ENCODE data around the gene ADAMTSL1.

Gene ADAMTSL1

GRCh38 chr9:18786196-18786595 lies 312.2 kb downstream of the ADAMTSL1 start:
- TF ChIP-seq, protein P1, sequence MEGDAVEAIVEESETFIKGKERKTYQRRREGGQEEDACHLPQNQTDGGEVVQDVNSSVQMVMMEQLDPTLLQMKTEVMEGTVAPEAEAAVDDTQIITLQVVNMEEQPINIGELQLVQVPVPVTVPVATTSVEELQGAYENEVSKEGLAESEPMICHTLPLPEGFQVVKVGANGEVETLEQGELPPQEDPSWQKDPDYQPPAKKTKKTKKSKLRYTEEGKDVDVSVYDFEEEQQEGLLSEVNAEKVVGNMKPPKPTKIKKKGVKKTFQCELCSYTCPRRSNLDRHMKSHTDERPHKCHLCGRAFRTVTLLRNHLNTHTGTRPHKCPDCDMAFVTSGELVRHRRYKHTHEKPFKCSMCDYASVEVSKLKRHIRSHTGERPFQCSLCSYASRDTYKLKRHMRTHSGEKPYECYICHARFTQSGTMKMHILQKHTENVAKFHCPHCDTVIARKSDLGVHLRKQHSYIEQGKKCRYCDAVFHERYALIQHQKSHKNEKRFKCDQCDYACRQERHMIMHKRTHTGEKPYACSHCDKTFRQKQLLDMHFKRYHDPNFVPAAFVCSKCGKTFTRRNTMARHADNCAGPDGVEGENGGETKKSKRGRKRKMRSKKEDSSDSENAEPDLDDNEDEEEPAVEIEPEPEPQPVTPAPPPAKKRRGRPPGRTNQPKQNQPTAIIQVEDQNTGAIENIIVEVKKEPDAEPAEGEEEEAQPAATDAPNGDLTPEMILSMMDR (conservative IDR thresholded peaks at IDR 0.05; ENCODE audit: control insufficient read depth, insufficient read depth, low read depth, low read length) = no peak
- no peak for DNase-seq (ENCODE audit: low read depth)
- H3K4me3 ChIP-seq (ENCODE audit: control insufficient read depth, low read depth, low read length) = no peak overlapping the region

DNA sequence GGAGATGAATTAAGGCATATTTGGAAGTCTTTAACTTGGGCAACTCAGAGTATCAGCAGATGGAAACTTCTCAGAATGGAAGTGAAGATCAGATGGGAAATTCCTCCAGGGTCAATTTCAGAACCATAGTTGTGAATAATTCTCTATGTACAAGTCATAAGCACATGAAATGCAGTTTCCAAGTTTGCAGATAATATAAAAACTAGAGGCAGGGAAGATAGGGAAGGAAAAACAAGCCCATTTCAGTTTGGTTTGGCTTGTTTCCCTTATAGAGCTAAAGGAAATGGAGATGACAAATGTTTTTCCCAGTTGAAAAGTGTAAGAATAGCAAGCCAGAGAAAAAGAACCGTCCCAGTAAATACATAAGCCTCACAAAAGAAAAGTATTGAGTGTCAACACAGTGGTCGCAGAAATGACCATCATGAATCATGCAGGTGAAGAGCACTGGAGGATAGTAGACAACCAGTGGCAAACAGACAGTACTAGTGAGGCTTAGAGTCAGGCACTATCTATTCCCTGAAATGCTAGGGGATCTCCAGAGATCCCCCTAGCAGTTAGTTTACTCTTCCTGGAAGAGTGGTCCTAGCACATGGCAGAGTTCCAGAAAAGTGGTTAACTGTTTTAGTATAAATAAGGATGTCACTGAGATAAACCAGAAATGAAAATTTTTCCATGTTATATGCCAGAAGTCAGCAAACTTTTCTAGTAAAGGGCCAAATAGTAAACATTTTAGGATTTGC lies 313.1 kb downstream of the ADAMTSL1 start:
- peak; percentile 25 for DNase-seq (ENCODE audit: low read depth)
- H3K4me3 ChIP-seq (ENCODE audit: control insufficient read depth, low read depth, low read length) = no peak overlapping the region
- TF ChIP-seq, protein P1 (conservative IDR thresholded peaks at IDR 0.05; ENCODE audit: control insufficient read depth, insufficient read depth, low read depth, low read length) = no peak

GRCh38 chr9:18788256-18788655 lies 314.3 kb downstream of the ADAMTSL1 start:
- DNase-seq (ENCODE audit: low read depth) = peak; percentile 40
- H3K4me3 ChIP-seq (ENCODE audit: control insufficient read depth, low read depth, low read length) = no peak overlapping the region
- TF ChIP-seq, protein P1 (conservative IDR thresholded peaks at IDR 0.05; ENCODE audit: control insufficient read depth, insufficient read depth, low read depth, low read length) = no peak

GRCh38 chr9:18791074-18791473 lies 317.1 kb downstream of the ADAMTSL1 start:
- DNase-seq (ENCODE audit: low read depth) = no peak
- H3K4me3 ChIP-seq (ENCODE audit: control insufficient read depth, low read depth, low read length) = no peak overlapping the region
- TF ChIP-seq, protein P1 (conservative IDR thresholded peaks at IDR 0.05; ENCODE audit: control insufficient read depth, insufficient read depth, low read depth, low read length) = peak; percentile 18

- no peak for DNase-seq (ENCODE audit: low read depth)
- H3K4me3 ChIP-seq (ENCODE audit: control insufficient read depth, low read depth, low read length) = no peak overlapping the region
- TF ChIP-seq, protein P1 (conservative IDR thresholded peaks at IDR 0.05; ENCODE audit: control insufficient read depth, insufficient read depth, low read depth, low read length) = no peak
Observed at GRCh38 chr9:18793122-18793521, 319.2 kb downstream of the ADAMTSL1 start.

DNA sequence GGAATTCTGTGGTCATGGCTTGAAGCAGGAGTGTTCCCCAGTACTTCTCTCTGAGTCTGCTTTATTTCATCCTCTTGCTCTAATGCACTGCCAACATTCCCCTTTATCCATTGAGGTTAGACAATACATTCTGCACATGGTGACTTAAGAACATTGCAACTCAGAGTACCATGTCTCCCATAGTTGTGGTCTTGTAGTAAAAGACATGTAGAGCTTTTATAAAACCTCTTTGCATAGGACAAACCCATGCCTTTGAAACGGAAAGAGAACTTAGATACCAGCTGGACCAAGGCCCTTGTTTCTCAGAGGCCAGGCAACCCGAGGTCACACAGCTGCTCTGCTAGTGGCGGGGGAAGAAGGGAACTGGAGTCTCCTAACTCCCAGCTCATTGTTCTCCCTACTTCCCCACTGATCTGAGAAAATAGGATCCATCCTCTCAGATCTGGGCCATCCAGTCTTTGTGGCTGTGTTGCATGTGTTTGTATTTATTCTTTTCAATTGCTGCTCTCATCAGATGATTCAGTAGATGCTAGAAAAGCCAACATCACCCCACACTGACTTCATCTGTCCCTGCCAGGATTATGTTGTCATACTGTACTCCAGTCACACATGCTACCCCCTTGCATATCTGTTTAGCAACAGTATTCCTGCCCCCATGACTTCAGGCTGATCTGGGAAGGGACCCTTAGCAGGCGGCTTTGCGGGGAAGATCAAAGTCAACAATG lies 322.2 kb downstream of the ADAMTSL1 start:
- H3K4me3 ChIP-seq (ENCODE audit: control insufficient read depth, low read depth, low read length) = no peak overlapping the region
- TF ChIP-seq, protein P1 (conservative IDR thresholded peaks at IDR 0.05; ENCODE audit: control insufficient read depth, insufficient read depth, low read depth, low read length) = no peak
- peak; percentile 66 for DNase-seq (ENCODE audit: low read depth)
